Measurements from ENCODE around the gene ZFAND3.

DNA sequence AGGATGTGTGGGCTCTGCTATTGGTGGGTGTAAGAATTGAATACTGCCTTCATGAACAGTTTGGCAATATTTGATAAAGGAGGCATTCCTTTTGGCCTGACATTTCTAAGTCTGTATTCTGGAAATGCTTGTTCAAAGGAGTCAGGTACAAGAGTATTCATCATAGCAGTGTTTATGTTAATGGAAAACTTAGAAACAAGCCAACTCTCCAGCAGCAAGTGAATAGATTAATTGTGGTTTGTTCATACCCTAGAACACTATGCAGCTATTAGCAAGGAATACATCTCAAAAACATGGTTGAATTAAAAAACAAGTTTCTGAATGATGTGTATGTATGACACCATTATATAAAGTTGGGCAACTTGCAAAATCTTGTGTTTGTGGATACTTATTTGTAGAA is 195.8 kb downstream of the ZFAND3 start:
- TF ChIP-seq, protein P1, sequence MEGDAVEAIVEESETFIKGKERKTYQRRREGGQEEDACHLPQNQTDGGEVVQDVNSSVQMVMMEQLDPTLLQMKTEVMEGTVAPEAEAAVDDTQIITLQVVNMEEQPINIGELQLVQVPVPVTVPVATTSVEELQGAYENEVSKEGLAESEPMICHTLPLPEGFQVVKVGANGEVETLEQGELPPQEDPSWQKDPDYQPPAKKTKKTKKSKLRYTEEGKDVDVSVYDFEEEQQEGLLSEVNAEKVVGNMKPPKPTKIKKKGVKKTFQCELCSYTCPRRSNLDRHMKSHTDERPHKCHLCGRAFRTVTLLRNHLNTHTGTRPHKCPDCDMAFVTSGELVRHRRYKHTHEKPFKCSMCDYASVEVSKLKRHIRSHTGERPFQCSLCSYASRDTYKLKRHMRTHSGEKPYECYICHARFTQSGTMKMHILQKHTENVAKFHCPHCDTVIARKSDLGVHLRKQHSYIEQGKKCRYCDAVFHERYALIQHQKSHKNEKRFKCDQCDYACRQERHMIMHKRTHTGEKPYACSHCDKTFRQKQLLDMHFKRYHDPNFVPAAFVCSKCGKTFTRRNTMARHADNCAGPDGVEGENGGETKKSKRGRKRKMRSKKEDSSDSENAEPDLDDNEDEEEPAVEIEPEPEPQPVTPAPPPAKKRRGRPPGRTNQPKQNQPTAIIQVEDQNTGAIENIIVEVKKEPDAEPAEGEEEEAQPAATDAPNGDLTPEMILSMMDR (IDR thresholded peaks at IDR 0.05 in 2 of 3, conservative IDR thresholded peaks at IDR 0.05 in 1 of 3; ENCODE audit: borderline replicate concordance in 1 of 3, insufficient read depth in 1 of 3, low read depth in 2 of 3, low read length in 2 of 3), result no peak
- TF ChIP-seq SP1 (IDR thresholded peaks at IDR 0.05; ENCODE audit: low read depth), result no peak
- TF ChIP-seq EZH2 (IDR thresholded peaks at IDR 0.05), result no peak
- TF ChIP-seq RAD21 (IDR thresholded peaks at IDR 0.05; ENCODE audit: low read depth), result no peak
- TF ChIP-seq, protein P2, sequence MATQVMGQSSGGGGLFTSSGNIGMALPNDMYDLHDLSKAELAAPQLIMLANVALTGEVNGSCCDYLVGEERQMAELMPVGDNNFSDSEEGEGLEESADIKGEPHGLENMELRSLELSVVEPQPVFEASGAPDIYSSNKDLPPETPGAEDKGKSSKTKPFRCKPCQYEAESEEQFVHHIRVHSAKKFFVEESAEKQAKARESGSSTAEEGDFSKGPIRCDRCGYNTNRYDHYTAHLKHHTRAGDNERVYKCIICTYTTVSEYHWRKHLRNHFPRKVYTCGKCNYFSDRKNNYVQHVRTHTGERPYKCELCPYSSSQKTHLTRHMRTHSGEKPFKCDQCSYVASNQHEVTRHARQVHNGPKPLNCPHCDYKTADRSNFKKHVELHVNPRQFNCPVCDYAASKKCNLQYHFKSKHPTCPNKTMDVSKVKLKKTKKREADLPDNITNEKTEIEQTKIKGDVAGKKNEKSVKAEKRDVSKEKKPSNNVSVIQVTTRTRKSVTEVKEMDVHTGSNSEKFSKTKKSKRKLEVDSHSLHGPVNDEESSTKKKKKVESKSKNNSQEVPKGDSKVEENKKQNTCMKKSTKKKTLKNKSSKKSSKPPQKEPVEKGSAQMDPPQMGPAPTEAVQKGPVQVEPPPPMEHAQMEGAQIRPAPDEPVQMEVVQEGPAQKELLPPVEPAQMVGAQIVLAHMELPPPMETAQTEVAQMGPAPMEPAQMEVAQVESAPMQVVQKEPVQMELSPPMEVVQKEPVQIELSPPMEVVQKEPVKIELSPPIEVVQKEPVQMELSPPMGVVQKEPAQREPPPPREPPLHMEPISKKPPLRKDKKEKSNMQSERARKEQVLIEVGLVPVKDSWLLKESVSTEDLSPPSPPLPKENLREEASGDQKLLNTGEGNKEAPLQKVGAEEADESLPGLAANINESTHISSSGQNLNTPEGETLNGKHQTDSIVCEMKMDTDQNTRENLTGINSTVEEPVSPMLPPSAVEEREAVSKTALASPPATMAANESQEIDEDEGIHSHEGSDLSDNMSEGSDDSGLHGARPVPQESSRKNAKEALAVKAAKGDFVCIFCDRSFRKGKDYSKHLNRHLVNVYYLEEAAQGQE (IDR thresholded peaks at IDR 0.05; ENCODE audit: low read depth), result no peak
- TF ChIP-seq YY1 (IDR thresholded peaks at IDR 0.05; ENCODE audit: extremely low read depth, insufficient replicate concordance, low read depth, low read length), result no peak
- TF ChIP-seq POLR2A (IDR thresholded peaks at IDR 0.05; ENCODE audit: borderline replicate concordance, extremely low read depth, insufficient read depth, insufficient read length), result no peak
- TF ChIP-seq, protein P3, sequence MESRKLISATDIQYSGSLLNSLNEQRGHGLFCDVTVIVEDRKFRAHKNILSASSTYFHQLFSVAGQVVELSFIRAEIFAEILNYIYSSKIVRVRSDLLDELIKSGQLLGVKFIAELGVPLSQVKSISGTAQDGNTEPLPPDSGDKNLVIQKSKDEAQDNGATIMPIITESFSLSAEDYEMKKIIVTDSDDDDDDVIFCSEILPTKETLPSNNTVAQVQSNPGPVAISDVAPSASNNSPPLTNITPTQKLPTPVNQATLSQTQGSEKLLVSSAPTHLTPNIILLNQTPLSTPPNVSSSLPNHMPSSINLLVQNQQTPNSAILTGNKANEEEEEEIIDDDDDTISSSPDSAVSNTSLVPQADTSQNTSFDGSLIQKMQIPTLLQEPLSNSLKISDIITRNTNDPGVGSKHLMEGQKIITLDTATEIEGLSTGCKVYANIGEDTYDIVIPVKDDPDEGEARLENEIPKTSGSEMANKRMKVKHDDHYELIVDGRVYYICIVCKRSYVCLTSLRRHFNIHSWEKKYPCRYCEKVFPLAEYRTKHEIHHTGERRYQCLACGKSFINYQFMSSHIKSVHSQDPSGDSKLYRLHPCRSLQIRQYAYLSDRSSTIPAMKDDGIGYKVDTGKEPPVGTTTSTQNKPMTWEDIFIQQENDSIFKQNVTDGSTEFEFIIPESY (IDR thresholded peaks at IDR 0.05; ENCODE audit: extremely low read depth, insufficient replicate concordance, low read length), result no peak
- TF ChIP-seq ELF1 (IDR thresholded peaks at IDR 0.05; ENCODE audit: borderline replicate concordance, low read depth), result no peak
- no peak for TF ChIP-seq SIN3A (IDR thresholded peaks at IDR 0.05; ENCODE audit: low read depth)
- TF ChIP-seq POLR2AphosphoS5 (IDR thresholded peaks at IDR 0.05; ENCODE audit: low read depth, low read length), result no peak
- TF ChIP-seq EGR1 (IDR thresholded peaks at IDR 0.05; ENCODE audit: low read depth), result no peak
- TF ChIP-seq EZH2phosphoT487 (IDR thresholded peaks at IDR 0.05; ENCODE audit: borderline replicate concordance), result no peak
